AG04450 (cell line): ENCODE results near the gene C1QTNF6. TPM values are rescaled to one million over a fixed set of nuclear protein-coding genes. Genes with fewer than 3 reads are reported as not detected.

Experiments
- CTCF ChIA-PET: fragments of 300-600, 350-600 bp; formaldehyde crosslinking; extraction: SDS; loops from one replicate; lab custom pipeline; 2022; ENCODE audit warnings: antibody characterized with exemption, inconsistent platforms; lab: Charles Lee
- POLR2A ChIA-PET: fragments of 350-600 bp; formaldehyde crosslinking; extraction: SDS; loops from one replicate; lab custom pipeline; 2021; ENCODE audit warnings: antibody characterized with exemption, inconsistent platforms; lab: Yijun Ruan, JAX
- DNase-seq: peaks from one replicate; pipeline ENCODE4 v3.0.0-alpha.2; 2011; ENCODE audit warnings: low read depth, low spot score
- H3K27ac ChIP-seq: one replicate; pipeline ENCODE4 v1.5.1; 2012; ENCODE audit warnings: low read depth, low read length, control low read depth
- H3K27me3 ChIP-seq: one replicate; pipeline ENCODE4 v1.6.0; 2012; ENCODE audit warnings: low read length; ENCODE audit not compliant: control insufficient read depth, insufficient read depth
- H3K4me3 ChIP-seq: 2 replicates; pipeline ENCODE4 v1.5.1; 2011; ENCODE audit warnings: mild to moderate bottlenecking, low read depth, low read length, control low read depth
- H3K9me3 ChIP-seq: 2 replicates; pipeline ENCODE4 v1.5.1; 2012; ENCODE audit warnings: low read length; ENCODE audit not compliant: control insufficient read depth, insufficient read depth
- polyA plus RNA-seq: library from polyadenylated mRNA; depleted of rRNA; stranded (reverse); fragments of >200 nt; gene quantifications from 2 replicates; pipeline ENCODE4 v1.2.3, GENCODE V29; 2011
- TF ChIP-seq, protein P1 (sequence below): IDR thresholded peaks from 2 replicates; pipeline ENCODE4 v1.5.1; 2011; ENCODE audit warnings: low read depth, low read length, control low read depth, inconsistent platforms

C1QTNF6 gene
- polyA plus RNA-seq, 1 experiment: 8.2 TPM

DNA sequence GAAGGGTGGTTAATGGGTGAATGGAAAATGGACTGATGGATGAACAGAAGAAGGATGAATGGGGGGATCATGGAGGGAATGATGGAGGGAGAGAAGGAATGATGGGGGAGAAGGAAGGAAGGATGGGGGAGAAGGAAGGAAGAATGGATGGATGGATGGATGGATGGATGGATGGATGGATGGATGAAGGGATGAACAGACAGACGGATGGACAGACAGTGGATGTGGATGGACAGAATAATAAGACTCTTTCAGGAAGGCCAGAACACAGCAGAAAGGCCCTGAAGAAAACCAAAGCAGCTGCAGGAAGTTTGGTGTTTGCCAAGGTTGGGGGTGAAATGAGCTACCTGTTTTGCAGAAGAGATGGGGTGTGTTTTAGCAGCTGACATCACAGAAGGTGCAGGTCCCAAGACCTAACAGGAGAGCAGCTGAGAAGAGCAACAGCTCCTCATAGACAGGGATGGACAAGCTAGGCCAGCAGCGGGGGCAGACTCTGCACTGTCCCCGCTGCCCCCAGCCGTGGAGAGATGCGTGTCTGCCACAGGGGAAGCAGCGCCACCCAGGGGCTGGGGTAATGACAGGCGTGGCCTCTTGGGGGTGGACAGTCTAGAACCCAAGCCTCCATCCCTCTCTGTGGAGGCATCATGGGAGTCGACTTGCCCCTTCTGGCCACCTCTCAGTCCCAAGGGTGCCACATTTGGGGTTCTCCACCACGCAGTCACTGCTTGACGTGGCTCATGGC, 17.9 kb downstream of the C1QTNF6 start:
- DNase-seq: no peak
- TF ChIP-seq, protein P1, sequence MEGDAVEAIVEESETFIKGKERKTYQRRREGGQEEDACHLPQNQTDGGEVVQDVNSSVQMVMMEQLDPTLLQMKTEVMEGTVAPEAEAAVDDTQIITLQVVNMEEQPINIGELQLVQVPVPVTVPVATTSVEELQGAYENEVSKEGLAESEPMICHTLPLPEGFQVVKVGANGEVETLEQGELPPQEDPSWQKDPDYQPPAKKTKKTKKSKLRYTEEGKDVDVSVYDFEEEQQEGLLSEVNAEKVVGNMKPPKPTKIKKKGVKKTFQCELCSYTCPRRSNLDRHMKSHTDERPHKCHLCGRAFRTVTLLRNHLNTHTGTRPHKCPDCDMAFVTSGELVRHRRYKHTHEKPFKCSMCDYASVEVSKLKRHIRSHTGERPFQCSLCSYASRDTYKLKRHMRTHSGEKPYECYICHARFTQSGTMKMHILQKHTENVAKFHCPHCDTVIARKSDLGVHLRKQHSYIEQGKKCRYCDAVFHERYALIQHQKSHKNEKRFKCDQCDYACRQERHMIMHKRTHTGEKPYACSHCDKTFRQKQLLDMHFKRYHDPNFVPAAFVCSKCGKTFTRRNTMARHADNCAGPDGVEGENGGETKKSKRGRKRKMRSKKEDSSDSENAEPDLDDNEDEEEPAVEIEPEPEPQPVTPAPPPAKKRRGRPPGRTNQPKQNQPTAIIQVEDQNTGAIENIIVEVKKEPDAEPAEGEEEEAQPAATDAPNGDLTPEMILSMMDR: no peak
- ChIA-PET CTCF (no interaction called here), POLR2A (no interaction called here)
- H3K27ac ChIP-seq: no peak overlapping the region
- H3K9me3 ChIP-seq: no peaks in the 10 kb centered on the region
- no peak overlapping the region for H3K4me3 ChIP-seq
- H3K27me3 ChIP-seq: peaks cover 21% of the 10 kb centered on the region

DNA sequence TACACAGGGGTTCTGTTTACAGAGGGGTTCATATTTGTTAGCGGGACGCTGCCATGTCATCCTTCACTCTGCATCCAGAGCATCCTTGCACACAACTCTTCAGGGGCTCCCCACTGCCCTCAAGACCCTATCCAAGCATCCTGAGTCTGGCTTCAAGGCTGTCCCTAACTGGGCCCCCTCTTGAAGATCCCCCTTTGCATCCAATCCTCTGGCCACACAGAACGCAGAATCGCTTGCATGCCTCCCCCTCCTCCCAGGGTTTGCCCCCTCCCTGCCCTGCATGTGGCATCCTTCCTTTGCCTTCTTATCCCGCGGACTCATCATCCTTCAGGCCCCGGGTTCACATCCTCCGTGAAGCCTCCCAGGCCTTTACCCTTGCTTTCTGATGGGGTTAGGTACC, 18.6 kb downstream of the C1QTNF6 start:
- Histone ChIP-seq H3K4me3 (no peak overlapping the region), H3K9me3 (no peaks in the 10 kb centered on the region), H3K27ac (no peak overlapping the region), H3K27me3 (peaks cover 16% of the 10 kb centered on the region)
- TF ChIP-seq, protein P1: no peak
- ChIA-PET CTCF (no interaction called here), POLR2A (no interaction called here)
- no peak for DNase-seq

DNA sequence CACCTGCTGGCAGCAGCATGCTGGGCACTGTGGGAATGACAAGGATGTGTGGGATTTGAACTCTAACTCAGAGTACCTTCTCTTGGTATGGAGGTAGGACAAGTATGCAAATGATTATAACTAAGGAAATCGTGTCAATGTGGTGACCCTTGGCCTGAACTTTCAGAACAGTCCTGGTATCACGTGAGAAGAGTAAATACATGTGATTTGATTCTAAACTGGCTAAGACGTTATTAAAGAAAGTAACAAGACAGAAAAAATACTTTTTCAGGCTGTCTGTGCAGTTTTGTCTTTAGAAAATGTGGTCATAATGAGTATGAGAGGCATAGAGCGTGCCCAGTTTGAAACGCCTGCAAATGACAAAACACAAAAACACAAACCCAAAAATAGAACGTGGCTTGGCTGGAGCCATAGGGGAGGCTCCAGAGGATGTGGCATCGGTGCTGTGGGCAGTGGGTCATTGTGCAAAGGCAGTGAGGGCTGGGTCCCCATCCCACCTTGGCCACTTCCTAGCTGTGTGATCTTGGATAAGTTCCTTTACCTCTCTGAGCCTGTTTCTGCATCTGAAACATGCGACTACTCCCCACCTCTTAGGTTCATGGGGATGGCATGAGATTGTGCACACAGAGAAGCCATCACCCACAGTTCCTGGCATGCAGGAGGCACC, 19.9 kb downstream of the C1QTNF6 start:
- H3K27ac ChIP-seq: no peak overlapping the region
- CTCF ChIA-PET: interaction anchor here (4.5 kb wide), 1 partner anchor 31 kb away, joined by 27 read pairs; no protein-coding TSS in a partner anchor
- no peak for DNase-seq
- H3K4me3 ChIP-seq: no peak overlapping the region
- POLR2A ChIA-PET: no interaction called here
- H3K9me3 ChIP-seq: no peaks in the 10 kb centered on the region
- TF ChIP-seq, protein P1: no peak
- H3K27me3 ChIP-seq: peaks cover 16% of the 10 kb centered on the region

DNA sequence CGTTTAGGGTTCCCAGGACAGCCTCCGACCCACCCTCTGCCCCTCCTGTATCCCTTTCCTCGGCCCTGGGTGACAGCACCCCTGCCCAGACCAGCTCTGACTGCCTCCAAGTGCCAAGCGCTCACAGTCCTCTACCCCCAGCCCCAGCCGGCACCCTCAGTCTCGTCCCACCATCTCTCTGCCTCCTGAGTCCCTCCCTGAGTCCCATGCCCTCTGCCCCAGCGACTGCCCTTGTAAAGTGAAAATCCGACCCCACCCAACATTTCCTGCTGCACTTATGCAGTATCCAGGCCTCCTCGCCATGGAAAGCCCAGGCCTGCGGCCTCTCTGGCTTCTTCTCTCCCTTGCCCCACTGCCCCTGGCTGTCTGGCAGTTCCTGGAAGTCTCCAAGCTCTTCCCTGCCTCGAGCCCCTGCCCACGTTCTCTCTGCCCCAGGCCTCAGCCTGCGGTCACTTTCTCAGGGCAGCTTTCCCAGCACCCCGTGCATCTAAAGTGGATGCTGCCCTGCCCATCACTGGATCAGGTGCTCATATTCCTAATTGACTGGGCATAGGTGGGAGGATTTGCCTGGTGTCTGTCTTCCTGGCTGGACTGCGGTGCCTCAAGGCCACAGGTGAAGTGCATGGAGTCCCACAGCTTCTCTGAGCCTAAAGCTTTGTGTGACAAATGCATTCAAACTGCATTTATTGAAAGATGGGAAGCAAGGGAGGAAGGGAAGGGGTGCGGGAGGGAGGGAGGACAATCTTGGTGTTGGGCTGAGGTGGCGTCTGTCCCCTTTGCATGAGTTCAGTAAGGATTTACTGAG, 20.7 kb downstream of the C1QTNF6 start:
- TF ChIP-seq, protein P1: no peak
- Histone ChIP-seq H3K4me3 (no peak overlapping the region), H3K9me3 (no peaks in the 10 kb centered on the region), H3K27me3 (peaks cover 19% of the 10 kb centered on the region), H3K27ac (no peak overlapping the region)
- ChIA-PET POLR2A (no interaction called here), CTCF (interaction anchor here (1.1 to 4.5 kb wide), 6 partner anchors 10 to 93 kb away, joined by 3 to 27 read pairs (median 6); no protein-coding TSS in a partner anchor)
- no peak for DNase-seq
